ENCODE results near the gene MINPP1.
"Not testable (repeated sequence)": the region's sequence is repeated elsewhere in the genome, so short reads cannot be mapped to it uniquely, and the experiment has no call there.

Gene MINPP1

DNA sequence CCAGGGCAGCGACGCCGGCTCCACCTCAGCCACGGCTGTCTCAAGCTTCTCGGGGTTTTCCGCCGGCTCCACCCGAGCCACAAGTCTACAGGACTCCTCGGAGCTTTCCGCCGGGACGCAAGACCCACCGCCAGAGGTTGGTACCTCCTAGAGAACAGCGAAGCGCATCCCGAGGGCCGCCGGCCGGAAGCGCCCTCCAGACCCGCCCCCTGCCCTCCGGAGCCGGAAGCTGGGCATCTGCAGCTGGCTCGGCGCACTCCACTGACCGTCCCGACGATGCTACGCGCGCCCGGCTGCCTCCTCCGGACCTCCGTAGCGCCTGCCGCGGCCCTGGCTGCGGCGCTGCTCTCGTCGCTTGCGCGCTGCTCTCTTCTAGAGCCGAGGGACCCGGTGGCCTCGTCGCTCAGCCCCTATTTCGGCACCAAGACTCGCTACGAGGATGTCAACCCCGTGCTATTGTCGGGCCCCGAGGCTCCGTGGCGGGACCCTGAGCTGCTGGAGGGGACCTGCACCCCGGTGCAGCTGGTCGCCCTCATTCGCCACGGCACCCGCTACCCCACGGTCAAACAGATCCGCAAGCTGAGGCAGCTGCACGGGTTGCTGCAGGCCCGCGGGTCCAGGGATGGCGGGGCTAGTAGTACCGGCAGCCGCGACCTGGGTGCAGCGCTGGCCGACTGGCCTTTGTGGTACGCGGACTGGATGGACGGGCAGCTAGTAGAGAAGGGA lies at the start of gene MINPP1:
Gene MINPP1, plus strand, starts transcription at position 254 of the 726 bp plus-strand sequence. Its CDS starts 23 bp downstream, at position 277.
- DNase-seq, result peak; percentile 95

- DNase-seq, result not testable (repeated sequence)
Observed at GRCh38 chr10:87456586-87457220, 48.0 kb upstream of the MINPP1 start.

GRCh38 chr10:87461751-87462150 lies 42.9 kb upstream of the MINPP1 start:
- not testable (repeated sequence) for DNase-seq

GRCh38 chr10:87466849-87467248 lies 37.8 kb upstream of the MINPP1 start:
- not testable (repeated sequence) for DNase-seq

- DNase-seq, result not testable (repeated sequence)
Observed at GRCh38 chr10:87488733-87489132, 16.0 kb upstream of the MINPP1 start.

DNA sequence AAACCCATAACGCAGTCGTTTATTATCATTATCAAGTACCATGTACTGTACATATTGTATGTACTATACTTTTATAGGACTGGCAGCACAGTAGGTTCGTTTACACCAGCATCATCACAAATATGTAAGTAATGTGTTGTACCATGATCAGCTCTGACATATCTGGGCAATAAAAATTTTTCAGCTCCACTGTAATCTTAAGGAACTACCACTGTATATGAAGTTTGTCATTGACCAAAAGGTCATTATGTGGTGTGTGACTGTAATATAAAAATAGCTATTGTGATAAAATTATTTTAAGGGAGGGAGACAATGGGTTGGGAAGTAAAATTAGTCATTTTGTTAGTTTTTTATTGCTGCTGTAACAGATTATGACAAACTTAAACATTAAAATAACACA lies 14.4 kb upstream of the MINPP1 start:
- DNase-seq, result not testable (repeated sequence)

GRCh38 chr10:87492450-87492849 lies 12.2 kb upstream of the MINPP1 start:
- DNase-seq, result not testable (repeated sequence)

DNA sequence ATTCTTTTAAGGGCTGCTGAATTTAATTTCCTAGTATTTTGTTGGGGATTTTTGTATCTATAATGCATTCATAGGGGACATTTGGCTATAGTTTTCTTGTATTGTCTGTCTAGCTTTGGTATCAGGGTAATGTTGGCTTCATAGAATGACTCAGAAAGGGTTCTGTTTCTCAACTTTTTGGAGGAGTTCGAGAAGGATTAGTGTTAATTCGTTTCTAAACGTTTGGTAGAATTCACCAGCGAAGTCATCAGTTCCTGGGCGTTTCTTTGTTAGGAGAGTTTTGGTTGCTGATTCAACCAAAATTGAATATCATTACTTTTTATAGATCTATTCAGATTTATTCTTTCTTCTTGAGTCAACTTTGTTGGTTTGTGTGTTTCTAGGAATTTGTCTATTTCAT lies 9.2 kb upstream of the MINPP1 start:
- not testable (repeated sequence) for DNase-seq

DNA sequence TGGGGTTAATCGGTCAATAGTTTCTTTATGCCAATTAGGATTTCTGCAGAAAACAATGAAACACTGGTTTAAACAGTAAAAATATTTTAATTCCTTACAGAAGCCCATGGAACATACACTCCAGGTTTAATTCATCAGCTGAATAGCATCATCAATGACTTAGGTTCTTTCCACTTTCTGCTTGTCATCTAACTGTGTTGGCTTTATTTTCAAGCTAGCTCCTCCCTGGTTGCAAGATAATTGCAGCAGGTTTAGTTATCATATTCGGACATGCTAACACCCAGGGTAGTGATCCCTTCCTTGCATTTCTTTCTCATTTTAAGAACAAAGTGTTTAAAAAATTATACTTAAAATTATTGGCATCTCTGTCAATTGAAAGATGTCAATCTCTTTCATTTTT lies 7.3 kb upstream of the MINPP1 start:
- DNase-seq, result not testable (repeated sequence)

DNA sequence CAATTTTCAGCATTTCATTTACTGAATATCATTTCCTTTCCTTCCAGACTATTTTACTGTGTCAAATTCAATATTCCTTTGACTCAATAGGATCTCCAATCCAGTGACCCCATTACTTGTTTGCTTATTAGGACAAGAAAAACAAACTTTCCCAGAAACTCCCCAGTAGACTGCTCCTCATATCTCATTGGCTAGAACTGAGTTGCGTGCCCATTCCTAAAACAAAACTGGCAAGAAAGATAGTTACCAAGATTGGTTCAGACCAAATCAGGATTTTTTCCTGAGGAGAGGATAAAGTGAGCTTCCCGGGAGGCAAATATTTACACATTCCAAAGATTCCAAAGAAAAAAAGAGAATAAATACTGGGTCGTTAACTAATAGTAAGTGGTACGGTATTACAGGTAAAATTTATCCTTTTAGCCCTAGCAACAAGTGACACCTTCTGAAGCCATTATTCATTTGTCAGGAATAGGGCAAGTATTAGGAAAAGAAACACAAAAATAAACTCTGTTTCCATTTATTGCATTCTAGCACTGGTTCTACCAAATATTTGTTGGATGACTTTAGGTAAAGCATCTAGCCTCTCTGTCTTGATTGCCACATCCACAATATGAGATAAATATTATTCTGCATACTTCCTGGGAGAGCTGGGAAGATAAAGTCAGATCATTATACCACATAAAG lies 6.4 kb upstream of the MINPP1 start:
- not testable (repeated sequence) for DNase-seq

- DNase-seq, result no peak
Observed at GRCh38 chr10:87500646-87501048, 4.0 kb upstream of the MINPP1 start.

- DNase-seq, result no peak
Observed at GRCh38 chr10:87503401-87503800, 1.3 kb upstream of the MINPP1 start.

- no peak for DNase-seq
Observed at GRCh38 chr10:87503886-87504285, 807 bp upstream of the MINPP1 start.

DNA sequence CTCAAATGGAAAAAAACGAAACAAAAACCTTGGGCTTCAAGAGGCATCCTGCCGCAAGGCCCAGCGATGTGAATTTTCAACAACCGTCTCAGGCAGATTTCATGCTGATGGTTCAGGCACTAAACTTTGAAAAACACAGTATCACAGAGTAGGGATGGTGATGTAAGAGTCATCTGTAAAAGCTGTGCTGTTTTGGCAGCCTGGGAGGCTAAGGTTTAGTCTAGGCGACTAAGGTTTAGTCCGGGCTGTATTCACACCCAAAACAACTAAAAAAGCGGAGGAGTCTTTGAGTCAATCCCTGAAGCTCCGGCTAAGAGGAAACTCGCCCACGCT lies 420 bp upstream of the MINPP1 start:
- no peak for DNase-seq

- DNase-seq, result peak; percentile 34
Observed at GRCh38 chr10:87505366-87506111, 846 bp downstream of the MINPP1 start.

DNA sequence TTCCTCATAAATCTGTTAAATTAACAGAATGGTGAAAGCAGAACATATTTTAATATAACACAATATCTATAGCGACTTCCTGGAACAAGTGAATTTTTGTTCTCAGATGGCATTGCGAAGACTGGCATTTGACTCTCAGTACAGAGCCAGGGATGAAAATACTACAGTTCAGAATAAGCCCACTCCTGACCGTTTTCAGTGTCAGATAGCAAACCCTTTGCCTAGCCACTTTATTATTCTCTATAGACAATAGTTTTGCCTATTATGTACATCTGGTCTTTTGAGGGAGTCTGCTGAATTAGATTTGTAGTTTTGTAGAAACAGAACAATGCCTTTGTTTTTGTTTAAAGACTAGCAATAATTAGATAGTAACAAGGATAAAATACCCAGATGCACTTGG lies 2.3 kb downstream of the MINPP1 start:
- DNase-seq, result no peak

- DNase-seq, result no peak
Observed at GRCh38 chr10:87507879-87508483, 3.3 kb downstream of the MINPP1 start.

- DNase-seq, result no peak
Observed at GRCh38 chr10:87508837-87509236, 4.1 kb downstream of the MINPP1 start.

DNA sequence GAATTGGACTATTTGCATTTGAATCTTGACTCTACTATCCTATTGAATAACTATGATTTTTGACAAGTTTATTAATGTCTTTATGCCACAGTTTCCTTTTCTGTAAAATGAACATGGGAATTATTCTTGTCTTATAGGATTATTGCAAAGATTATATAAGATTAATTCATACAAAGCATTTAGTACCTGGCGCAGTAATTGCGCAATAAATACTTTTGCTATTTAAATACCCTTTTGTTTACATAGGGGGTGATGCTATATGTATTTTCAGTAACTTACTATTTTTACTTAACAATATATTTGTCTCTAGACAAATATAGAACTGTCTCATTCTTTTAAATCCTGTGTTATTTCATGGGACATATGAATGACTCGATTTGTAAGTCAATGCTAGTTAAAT lies 5.3 kb downstream of the MINPP1 start:
- no peak for DNase-seq

DNA sequence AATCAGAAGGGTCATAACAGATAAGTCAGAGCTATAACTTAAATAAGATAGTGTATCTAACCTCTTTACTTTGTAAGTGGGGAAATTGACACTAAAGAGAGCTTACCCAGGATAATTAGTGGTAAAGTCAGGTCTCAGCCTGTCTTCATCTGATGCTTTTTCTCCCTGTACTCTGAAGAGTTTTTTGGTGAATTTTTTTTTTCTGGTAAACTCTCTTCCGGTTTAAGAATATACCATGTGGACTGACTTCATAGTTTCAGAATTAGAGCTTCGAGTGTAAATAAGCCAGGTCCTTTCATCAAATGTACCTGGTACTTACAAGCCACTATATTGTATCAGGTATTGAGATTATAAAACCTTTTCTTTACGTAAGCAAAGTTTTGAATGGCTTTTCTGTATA lies 6.8 kb downstream of the MINPP1 start:
- no peak for DNase-seq

DNA sequence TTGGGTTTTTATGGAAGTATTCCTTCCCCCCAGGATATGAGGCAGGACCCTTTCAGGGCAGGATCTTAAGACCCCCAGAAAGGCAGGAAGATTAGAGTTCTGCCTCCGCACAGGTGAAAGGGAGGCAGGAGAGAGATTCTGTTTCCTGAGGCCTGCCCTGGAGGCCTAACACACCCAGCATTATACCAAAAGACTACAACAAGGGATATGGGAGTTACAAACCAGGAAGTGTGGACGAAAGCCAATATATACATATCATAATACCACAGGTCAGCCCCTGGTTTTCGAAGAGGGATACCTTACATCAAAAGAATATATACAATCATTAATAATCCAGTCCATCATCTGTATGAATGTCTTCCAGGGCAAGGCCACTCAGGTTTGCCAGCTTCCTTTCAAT lies 14.2 kb downstream of the MINPP1 start:
- DNase-seq, result no peak

DNA sequence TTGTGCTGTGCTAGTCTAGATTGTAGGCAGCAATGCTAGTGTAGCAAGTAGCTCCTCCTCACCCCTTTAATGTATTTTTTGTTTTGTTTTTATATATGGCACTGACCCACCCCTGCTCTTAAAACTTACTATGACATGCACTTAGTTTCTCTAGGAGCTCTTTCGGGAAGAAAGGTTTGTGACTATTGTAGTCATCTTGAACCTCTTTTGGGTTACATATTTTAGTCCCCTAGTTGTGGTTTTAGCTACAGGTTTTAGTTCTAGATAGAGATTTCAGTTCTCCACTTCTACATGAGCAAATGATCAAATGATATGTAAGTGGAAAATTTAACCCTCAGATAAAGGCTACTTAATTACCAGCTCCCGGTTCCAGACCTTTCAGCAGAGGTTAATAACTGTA lies 14.9 kb downstream of the MINPP1 start:
- no peak for DNase-seq

- no peak for DNase-seq
Observed at GRCh38 chr10:87523731-87524130, 19.0 kb downstream of the MINPP1 start.

Data from retina (tissue), 1 donor.